ENCODE results near the gene FBXL7.

Gene FBXL7

GRCh38 chr5:15612915-15613635, 113.1 kb downstream of the FBXL7 start:
- no peak for DNase-seq (ENCODE audit: low read depth, low spot score)

- DNase-seq (ENCODE audit: low read depth, low spot score), result no peak
These were observed 114.7 kb downstream of the FBXL7 start for GRCh38 chr5:15614679-15615078.

GRCh38 chr5:15615859-15616258, 115.9 kb downstream of the FBXL7 start:
- DNase-seq (ENCODE audit: low read depth, low spot score), result no peak

GRCh38 chr5:15618938-15619337, 119.0 kb downstream of the FBXL7 start:
- no peak for DNase-seq (ENCODE audit: low read depth, low spot score)

- DNase-seq (ENCODE audit: low read depth, low spot score), result peak; percentile 81
These were observed 120.5 kb downstream of the FBXL7 start for GRCh38 chr5:15620501-15620900.

GRCh38 chr5:15621094-15621493, 121.1 kb downstream of the FBXL7 start:
- peak; percentile 38 for DNase-seq (ENCODE audit: low read depth, low spot score)

- DNase-seq (ENCODE audit: low read depth, low spot score), result no peak
These were observed 123.8 kb downstream of the FBXL7 start for GRCh38 chr5:15623794-15624193.

- no peak for DNase-seq (ENCODE audit: low read depth, low spot score)
These were observed 127.1 kb downstream of the FBXL7 start for GRCh38 chr5:15627109-15627508.

- no peak for DNase-seq (ENCODE audit: low read depth, low spot score)
These were observed 127.7 kb downstream of the FBXL7 start for GRCh38 chr5:15627647-15628046.

- no peak for DNase-seq (ENCODE audit: low read depth, low spot score)
These were observed 130.5 kb downstream of the FBXL7 start for GRCh38 chr5:15630441-15630840.

GRCh38 chr5:15634591-15635288, 134.8 kb downstream of the FBXL7 start:
- no peak for DNase-seq (ENCODE audit: low read depth, low spot score)

- DNase-seq (ENCODE audit: low read depth, low spot score), result no peak
These were observed 135.3 kb downstream of the FBXL7 start for GRCh38 chr5:15635289-15635616.

- no peak for DNase-seq (ENCODE audit: low read depth, low spot score)
These were observed 137.4 kb downstream of the FBXL7 start for GRCh38 chr5:15637345-15637744.

GRCh38 chr5:15637886-15638285, 137.9 kb downstream of the FBXL7 start:
- DNase-seq (ENCODE audit: low read depth, low spot score), result no peak

GRCh38 chr5:15638296-15638695, 138.3 kb downstream of the FBXL7 start:
- DNase-seq (ENCODE audit: low read depth, low spot score), result no peak

GRCh38 chr5:15639288-15639687, 139.3 kb downstream of the FBXL7 start:
- no peak for DNase-seq (ENCODE audit: low read depth, low spot score)

- no peak for DNase-seq (ENCODE audit: low read depth, low spot score)
These were observed 140.1 kb downstream of the FBXL7 start for GRCh38 chr5:15640116-15640515.

- DNase-seq (ENCODE audit: low read depth, low spot score), result peak; percentile 28
These were observed 143.8 kb downstream of the FBXL7 start for GRCh38 chr5:15643731-15644130.

GRCh38 chr5:15645381-15646160, 145.6 kb downstream of the FBXL7 start:
- peak; percentile 29 for DNase-seq (ENCODE audit: low read depth, low spot score)

- DNase-seq (ENCODE audit: low read depth, low spot score), result no peak
These were observed 146.4 kb downstream of the FBXL7 start for GRCh38 chr5:15646371-15646770.

GRCh38 chr5:15647251-15647650, 147.3 kb downstream of the FBXL7 start:
- no peak for DNase-seq (ENCODE audit: low read depth, low spot score)

- peak; percentile 9 for DNase-seq (ENCODE audit: low read depth, low spot score)
These were observed 150.3 kb downstream of the FBXL7 start for GRCh38 chr5:15650266-15650665.

- no peak for DNase-seq (ENCODE audit: low read depth, low spot score)
These were observed 154.8 kb downstream of the FBXL7 start for GRCh38 chr5:15654779-15655178.
